Erythroblast (primary cell): ENCODE results near the gene COL7A1.

Source experiments
- GATA1 ChIP-seq: IDR thresholded peaks from 2 replicates; pipeline ENCODE4 v1.6.1; 2011; ENCODE audit warnings: low read depth, mild to moderate bottlenecking, control low read depth, low read length, moderate library complexity
- POLR2A ChIP-seq: IDR thresholded peaks from 2 replicates; pipeline ENCODE4 v1.6.1; 2011; ENCODE audit warnings: mild to moderate bottlenecking, low read length

DNA sequence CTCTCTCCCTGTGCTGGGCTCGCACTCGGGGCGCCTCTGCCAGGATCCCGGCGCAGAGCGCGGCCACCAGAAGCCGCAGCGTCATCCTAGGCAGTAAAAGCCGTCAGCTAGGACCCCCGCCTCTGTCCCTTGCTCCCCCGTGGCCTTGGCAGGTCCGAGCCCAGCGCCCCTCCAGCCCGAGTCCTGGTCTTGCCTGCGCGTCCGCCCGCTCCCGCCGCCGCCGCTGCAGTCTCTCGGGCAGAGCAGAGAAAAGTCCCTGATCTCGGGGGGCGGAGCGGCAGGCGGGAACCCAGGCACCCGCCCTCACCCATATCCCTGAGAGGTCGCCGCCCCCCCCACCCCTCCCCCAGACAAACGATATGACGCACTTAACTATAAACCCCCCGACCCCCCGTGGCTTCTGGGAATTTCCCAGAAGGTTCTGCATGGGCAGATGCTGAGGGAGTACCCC lies at the start of gene COL7A1:
- no peak for TF ChIP-seq POLR2A
- TF ChIP-seq GATA1: no peak
